Liver (tissue), 9 donors: ENCODE data around the gene GMDS. TPM values are rescaled to one million over a fixed set of nuclear protein-coding genes. Genes with fewer than 3 reads are reported as not detected.

ENCODE experiments used
- DNase-seq: peaks from one replicate; pipeline ENCODE4 v3.0.0-alpha.2; 2017; ENCODE audit warnings: low spot score
- H3K27ac ChIP-seq, 2 donors: one replicate each; pipeline ENCODE4 v1.7.0; 2013; ENCODE audit warnings: inconsistent platforms in 2 of 2, low read length in 2 of 2, control low read depth in 1 of 2, low read depth in 1 of 2, mild to moderate bottlenecking in 1 of 2
- H3K27me3 ChIP-seq, 4 donors: one replicate each; pipeline versions ENCODE4 v1.6.1 to v1.7.0; 2013; ENCODE audit warnings: low read length in 3 of 4, inconsistent platforms in 1 of 4, mild to moderate bottlenecking in 1 of 4, moderate library complexity in 1 of 4; ENCODE audit not compliant: control insufficient read depth in 4 of 4, insufficient read depth in 4 of 4
- H3K36me3 ChIP-seq, 4 donors: one replicate each; pipeline versions ENCODE4 v1.6.1 to v1.7.0; 2013; ENCODE audit warnings: low read length in 3 of 4, mild to moderate bottlenecking in 3 of 4, low read depth in 1 of 4, moderate library complexity in 1 of 4; ENCODE audit not compliant: control insufficient read depth in 4 of 4, insufficient read depth in 3 of 4
- H3K4me1 ChIP-seq, 4 donors: one replicate each; pipeline versions ENCODE4 v1.6.1 to v1.7.0; 2013; ENCODE audit warnings: low read length in 3 of 4, mild to moderate bottlenecking in 3 of 4, moderate library complexity in 1 of 4; ENCODE audit not compliant: control insufficient read depth in 4 of 4, insufficient read depth in 4 of 4
- H3K4me3 ChIP-seq, 3 donors: one replicate each; pipeline versions ENCODE4 v1.6.1 to v1.7.0; 2013; ENCODE audit warnings: low read length in 3 of 3, control low read depth in 1 of 3, low read depth in 1 of 3, mild to moderate bottlenecking in 1 of 3
- H3K9ac ChIP-seq, 2 donors: one replicate each; pipeline ENCODE4 v1.7.0; 2013; ENCODE audit warnings: low read length in 2 of 2, mild to moderate bottlenecking in 2 of 2, moderate library complexity in 2 of 2, control low read depth in 1 of 2, low read depth in 1 of 2
- H3K9me3 ChIP-seq, 4 donors: one replicate each; pipeline versions ENCODE4 v1.6.1 to v1.7.0; 2013; ENCODE audit warnings: low read length in 3 of 4; ENCODE audit not compliant: control insufficient read depth in 4 of 4
- CTCF ChIP-seq: fragments of 150-350 bp; IDR thresholded peaks from 2 replicates; pipeline ENCODE4 v1.5.1; 2017; ENCODE audit warnings: improper control_type of control experiment, low read depth, low read length; ENCODE audit not compliant: missing input control
- EGR1 ChIP-seq, 2 donors: IDR thresholded peaks; 2 replicates each; pipeline ENCODE4 v1.6.1; 2016 to 2018; ENCODE audit warnings: antibody characterized with exemption in 2 of 2, low read depth in 2 of 2
- FOXA2 ChIP-seq: IDR thresholded peaks from 2 replicates; pipeline ENCODE4 v1.6.1; 2016; ENCODE audit warnings: antibody characterized with exemption
- MAX ChIP-seq: IDR thresholded peaks from 2 replicates; pipeline ENCODE4 v1.6.1; 2016; ENCODE audit warnings: antibody characterized with exemption
- RAD21 ChIP-seq, 2 donors: IDR thresholded peaks; 2 replicates each; pipeline ENCODE4 v1.6.1; 2016; ENCODE audit warnings: antibody characterized with exemption in 2 of 2, mild to moderate bottlenecking in 2 of 2
- SP1 ChIP-seq: IDR thresholded peaks from 2 replicates; pipeline ENCODE4 v1.6.1; 2018; ENCODE audit warnings: antibody characterized with exemption, mild to moderate bottlenecking
- YY1 ChIP-seq: IDR thresholded peaks from 2 replicates; pipeline ENCODE4 v1.6.1; 2016; ENCODE audit warnings: antibody characterized with exemption, mild to moderate bottlenecking
- ZBTB33 ChIP-seq: IDR thresholded peaks from 2 replicates; pipeline ENCODE4 v1.6.1; 2016; ENCODE audit warnings: antibody characterized with exemption
- WGBS: extraction: QIAGEN DNeasy Blood & Tissue Kit; methylation state at CpG from one replicate; pipeline ENCODE4 v1.1.7; 2013; 5-methylcytosine and 5-hydroxymethylcytosine counted together
- polyA plus RNA-seq, 2 donors: library from polyadenylated mRNA; stranded (reverse) in 1 of 2; unstranded in 1 of 2; fragments of 200-250 nt in 1 of 2; fragments of >200 nt in 1 of 2; fragmentation: Nextera tagmentation in 1 of 2; extraction: Ambion mirVana in 1 of 2; gene quantifications; one replicate each; pipeline versions ENCODE4 v1.2.1 to v1.2.3, GENCODE V29; 2013 to 2015
- total RNA-seq, 2 donors: library from RNA; depleted of rRNA; stranded (reverse); fragments of >200 nt; gene quantifications; one replicate each; pipeline ENCODE4 v1.2.3, GENCODE V29; 2014
- TF ChIP-seq, protein P1 (sequence below): IDR thresholded peaks from 2 replicates; pipeline ENCODE4 v1.6.1; 2016; ENCODE audit warnings: antibody characterized with exemption
- donor health status: healthy.
- donor health status: healthy.
- donor health status: healthy.
- donor health status: healthy.
- donor health status: healthy.

The GMDS gene
- total and polyA plus RNA-seq, 4 donors = 3.5 to 15.6 (median 13.0) TPM

DNA sequence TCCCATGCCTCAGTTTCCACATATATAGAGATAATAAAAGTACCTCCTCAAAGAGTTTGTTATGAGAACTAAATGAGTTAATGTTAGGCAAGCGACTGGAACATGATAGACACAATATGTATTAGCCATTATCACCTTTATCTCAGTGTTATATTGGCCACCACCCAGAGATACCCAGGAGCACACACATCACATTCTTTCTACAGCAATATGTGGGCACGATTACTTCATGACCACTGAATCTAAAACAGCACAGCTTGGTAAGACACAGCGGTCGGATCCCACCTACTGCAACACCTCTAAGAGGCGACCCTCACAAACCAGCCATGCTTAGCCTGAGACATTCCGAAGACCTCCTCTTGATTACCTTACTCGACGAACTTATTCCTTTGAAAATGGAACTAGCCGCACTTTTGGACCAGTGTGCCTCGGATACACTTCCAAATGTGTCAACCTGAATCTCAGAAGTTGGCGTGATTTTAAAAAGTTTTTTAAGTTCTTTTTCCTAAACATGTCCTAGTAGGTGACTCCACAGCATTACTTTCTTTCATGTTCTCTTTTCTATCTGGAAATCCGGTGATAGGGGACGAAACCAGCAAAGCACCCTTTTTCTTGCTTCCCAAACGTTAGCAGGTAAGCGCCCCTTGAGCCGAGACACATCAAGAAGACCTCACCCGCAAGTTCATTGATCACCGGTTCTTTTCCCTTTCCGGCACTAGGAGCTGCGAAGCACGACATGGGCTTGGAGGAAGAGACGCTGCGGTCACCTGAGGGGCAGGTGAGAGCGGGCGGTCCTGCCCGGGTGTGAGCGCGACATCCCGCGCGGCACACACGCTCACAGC, 923 bp downstream of the GMDS start:
- Histone ChIP-seq H3K4me3 (peak overlapping the region; percentile 77 to 94 (median 86)), H3K27ac (peak overlapping the region; percentile 78 to 92), H3K9ac (peak overlapping the region; percentile 41 to 73), H3K36me3 (peaks cover 0 to 5% (median 0%) of the 10 kb centered on the region in 4 donors), H3K27me3 (no peaks in the 10 kb centered on the region), H3K4me1 (peaks cover 0 to 14% (median 4%) of the 10 kb centered on the region in 4 donors), H3K9me3 (no peaks in the 10 kb centered on the region)
- DNase-seq = no peak
- WGBS = 27% methylated on average over 32 of the region's 32 CpGs
- TF ChIP-seq ZBTB33 (no peak), MAX (no peak), FOXA2 (no peak), EGR1 (IDR thresholded peaks at IDR 0.05; ENCODE audit: low read depth in 2 of 2) (no peak), RAD21 (IDR thresholded peaks at IDR 0.05) (no peak), YY1 (no peak), CTCF (no peak)
- TF ChIP-seq, protein P1, sequence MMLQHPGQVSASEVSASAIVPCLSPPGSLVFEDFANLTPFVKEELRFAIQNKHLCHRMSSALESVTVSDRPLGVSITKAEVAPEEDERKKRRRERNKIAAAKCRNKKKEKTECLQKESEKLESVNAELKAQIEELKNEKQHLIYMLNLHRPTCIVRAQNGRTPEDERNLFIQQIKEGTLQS = no peak

- Histone ChIP-seq H3K4me3 (no peak overlapping the region), H3K27me3 (no peaks in the 10 kb centered on the region), H3K27ac (no peak overlapping the region), H3K9me3 (no peaks in the 10 kb centered on the region), H3K9ac (no peak overlapping the region), H3K4me1 (peaks cover 0 to 14% (median 4%) of the 10 kb centered on the region in 4 donors), H3K36me3 (no peaks in the 10 kb centered on the region)
- TF ChIP-seq, protein P1 = no peak
- TF ChIP-seq SP1 = no peak
- TF ChIP-seq ZBTB33 = no peak
- no peak for TF ChIP-seq FOXA2
- no peak for TF ChIP-seq RAD21 (IDR thresholded peaks at IDR 0.05)
- TF ChIP-seq CTCF = no peak
- 95% methylated on average over 4 of the region's 4 CpGs for WGBS
- DNase-seq = no peak
Observed at GRCh38 chr6:2242311-2242710, 3.1 kb downstream of the GMDS start.
